Activated CD4-positive, alpha-beta T cell treated with anti-CD3 and anti-CD28 coated beads for 24 hours (primary cell): ENCODE results near the gene TC2N.
"Not testable (repeated sequence)": the region's sequence is repeated elsewhere in the genome, so short reads cannot be mapped to it uniquely, and the experiment has no call there.

Source experiments
- DNase-seq, 2 donors: peaks; one replicate each; pipeline ENCODE4 v3.0.0-alpha.2; 2020; ENCODE audit warnings: low read depth in 2 of 2

Gene TC2N

DNA sequence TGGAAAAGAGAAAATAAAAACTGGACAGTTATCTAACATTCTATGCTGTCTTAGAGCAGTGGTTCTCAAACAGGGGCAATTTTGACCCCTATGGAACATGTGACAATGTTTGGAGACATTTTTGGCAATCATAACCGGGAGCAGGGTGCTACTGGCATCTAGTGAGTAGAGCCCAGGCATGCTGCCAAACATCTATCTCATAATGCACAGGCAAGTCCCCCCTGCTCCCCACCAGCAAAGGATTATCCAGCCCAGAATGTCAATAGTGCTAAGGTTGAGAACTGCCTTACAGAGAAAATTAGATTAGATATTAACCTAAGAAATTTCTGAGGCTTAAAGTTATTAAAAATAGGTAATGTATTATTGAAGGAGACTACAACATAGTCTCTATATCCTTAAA lies 112.5 kb downstream of the TC2N start:
- no peak for DNase-seq

DNA sequence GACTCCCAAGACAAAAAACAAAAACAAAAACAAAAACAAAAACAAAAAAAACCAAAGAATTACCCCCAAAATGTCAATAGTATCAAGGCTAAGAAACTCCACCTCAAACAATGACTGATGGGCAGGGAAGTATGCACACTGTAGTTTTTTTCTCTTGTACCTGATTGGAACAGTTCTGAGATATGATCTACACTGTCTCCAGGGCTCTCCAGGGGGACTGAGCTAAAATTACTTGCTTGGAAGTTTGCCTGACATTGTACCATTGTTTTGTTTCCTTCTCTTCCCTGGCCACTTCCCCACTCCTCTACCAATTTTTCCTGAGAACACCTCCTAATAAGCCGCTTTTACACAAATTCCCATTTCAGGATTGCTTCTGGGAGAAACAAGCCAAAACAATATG lies 113.2 kb downstream of the TC2N start:
- no peak for DNase-seq

DNA sequence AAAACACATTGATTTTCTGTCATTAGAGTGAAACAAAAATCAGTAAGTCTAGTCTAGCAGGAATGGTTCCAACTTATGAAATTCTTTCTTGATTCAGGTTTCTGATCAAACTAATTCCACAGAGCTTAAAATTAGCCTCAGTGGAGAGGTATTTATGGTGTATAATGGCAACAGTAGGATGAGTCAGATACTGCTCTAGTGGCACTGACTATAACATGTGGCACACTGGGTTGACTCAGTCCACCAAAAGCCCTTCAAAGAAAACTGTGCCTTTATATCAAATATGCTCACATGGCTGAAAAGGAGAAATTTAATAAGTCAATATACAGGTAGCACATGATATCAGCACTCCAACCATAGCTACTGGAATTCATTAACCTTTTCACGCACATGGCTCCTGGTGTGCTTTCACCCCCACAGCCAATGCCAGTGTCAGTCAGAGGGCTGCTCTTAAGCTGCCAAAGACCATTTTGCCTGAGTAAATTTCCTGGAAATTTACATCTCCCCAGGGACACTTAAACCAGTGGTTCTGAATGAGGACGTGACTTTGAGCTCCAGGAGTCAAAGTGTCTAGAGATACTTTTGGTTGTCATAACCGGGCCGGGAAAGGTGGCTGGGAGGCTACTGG lies 113.7 kb downstream of the TC2N start:
- no peak for DNase-seq

DNA sequence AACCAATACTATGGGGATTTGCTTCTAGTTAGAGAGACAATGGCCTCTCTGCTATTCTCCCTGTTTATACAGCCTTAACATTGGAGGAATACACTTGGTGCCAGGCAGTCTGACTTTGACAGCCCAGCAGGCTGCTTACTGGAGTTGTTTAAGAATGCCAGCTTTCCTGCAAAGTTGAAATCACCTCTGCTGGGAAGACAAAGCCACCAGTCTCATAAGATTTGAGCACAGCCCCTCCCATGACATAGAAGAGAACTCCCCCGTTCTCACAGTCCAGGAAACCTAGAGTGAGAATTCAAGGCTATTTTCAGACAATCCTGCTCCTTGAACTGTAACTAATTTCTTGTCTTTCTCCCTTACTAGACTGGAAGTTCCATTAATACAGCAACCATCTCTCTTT lies 114.4 kb downstream of the TC2N start:
- no peak for DNase-seq

GRCh38 chr14:91751719-91752118 lies 115.6 kb downstream of the TC2N start:
- DNase-seq = no peak

DNA sequence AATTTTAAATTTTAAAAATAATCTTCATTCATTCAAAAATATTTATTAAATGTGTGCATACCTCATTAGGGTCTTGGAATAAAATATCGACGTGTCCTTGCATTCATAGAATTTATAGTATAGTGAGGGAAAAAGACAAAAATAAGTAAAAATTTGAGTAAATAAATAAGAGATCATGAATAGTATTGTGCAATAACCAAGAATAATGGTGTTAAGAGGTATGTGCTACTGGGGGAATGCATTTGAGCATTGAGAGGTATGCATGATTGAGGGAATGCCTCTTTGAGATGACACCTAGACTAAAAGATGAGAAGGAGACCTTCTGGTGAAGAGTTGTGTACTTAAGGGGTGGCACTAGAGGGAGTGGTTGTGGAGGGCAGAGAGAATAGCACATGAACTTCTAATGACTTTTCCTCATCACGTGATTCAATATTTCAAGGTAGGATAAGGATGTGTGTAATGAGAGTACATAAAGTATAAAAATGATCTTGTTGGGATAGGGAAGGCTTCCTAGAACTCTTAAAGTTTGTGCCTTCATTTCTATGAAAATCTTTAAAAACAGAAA lies 116.6 kb downstream of the TC2N start:
- no peak for DNase-seq

GRCh38 chr14:91749868-91750267 lies 117.5 kb downstream of the TC2N start:
- DNase-seq = no peak

GRCh38 chr14:91748049-91748448 lies 119.3 kb downstream of the TC2N start:
- DNase-seq = no peak

DNA sequence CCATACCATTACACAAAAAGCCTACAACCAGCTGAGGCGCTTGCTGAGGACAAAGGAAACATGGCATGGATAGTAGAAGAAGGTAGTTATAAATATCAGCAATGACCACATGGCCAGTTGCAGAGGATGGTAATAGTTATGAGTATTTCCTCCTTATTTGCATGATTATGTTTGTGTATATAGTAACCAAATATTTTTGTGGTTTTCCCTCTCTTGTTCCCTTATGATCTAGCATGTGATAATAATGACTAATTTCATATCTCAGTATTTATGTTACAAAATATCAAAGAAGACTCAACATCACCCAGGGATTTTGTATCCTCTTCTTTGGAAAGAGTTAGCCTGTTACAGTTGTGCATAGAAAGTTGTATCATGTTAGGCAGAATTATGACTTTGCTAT lies 122.0 kb downstream of the TC2N start:
- no peak for DNase-seq

DNA sequence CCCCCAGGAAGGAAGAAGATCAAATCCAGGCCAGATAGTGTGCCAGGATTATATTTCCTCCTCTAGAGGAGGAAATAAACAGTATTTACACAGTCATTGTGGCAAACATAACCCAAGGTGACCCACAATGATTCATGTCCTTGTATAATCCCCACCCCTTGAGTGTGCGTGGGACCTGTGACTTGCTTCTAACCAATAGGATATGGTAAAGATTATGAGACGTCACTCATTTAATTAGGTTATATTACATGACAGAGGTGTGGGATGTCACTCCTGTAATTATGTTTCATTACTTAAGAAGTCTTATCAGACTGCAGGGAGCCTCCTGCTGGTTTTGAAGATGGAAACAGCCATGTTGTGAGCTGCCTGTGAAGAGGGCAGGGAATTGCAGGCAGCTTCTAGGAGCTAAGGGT lies 123.3 kb downstream of the TC2N start:
- DNase-seq = no peak

- no peak for DNase-seq
Measured at GRCh38 chr14:91743305-91743653, 124.1 kb downstream of the TC2N start.

DNA sequence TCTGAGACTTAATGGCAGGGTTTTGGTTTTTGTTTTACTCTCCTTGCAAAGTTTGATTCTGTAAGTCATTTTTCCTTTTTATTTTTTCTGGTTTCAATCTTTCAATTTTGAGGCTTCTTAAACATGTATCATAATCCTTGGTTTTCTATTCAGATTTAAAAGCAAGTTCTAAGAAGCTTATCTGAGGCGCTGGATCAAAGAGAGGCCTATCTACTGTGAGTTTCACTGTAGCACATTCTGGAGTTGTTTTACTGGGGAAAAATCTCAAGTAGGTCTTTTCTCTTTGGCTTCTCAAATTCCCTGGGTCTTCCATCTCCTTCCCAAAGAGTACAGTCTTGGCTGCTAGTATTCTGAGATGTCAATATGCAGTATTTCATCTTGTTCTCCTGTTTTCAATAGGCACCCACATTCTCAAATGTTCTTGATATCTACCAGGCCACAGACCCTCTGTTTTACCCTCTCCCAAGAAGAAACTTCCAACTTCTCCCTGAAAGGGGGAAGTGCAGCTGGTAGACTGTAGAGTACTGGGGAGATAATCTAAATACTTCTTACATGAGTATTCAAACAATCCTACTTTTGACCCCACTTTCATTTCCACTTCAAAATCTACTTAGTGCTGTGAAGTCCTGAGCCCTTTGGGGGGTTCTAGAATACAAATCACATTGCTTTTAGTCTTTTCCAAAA lies 124.6 kb downstream of the TC2N start:
- DNase-seq = no peak

- DNase-seq = not testable (repeated sequence)
Measured at GRCh38 chr14:91739867-91740266, 127.5 kb downstream of the TC2N start.

DNA sequence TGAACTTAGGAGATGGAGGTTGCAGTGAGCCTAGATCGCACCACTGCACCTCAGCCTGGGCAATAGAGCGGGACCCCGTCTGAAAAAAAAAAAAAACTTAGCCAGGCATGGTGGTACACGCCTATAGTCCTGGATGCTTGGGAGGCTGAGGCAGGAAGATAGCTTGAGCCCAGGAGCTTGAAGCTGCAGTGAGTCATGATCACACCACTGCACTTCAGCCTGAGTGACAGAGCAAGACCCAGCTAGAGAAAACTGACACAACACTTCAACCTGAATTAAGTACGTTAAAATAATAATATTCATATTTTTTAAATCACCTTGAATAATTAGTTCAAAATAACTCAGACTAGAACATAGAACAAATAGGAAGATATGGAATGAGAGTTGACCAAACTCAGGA lies 129.7 kb downstream of the TC2N start:
- no peak for DNase-seq

DNA sequence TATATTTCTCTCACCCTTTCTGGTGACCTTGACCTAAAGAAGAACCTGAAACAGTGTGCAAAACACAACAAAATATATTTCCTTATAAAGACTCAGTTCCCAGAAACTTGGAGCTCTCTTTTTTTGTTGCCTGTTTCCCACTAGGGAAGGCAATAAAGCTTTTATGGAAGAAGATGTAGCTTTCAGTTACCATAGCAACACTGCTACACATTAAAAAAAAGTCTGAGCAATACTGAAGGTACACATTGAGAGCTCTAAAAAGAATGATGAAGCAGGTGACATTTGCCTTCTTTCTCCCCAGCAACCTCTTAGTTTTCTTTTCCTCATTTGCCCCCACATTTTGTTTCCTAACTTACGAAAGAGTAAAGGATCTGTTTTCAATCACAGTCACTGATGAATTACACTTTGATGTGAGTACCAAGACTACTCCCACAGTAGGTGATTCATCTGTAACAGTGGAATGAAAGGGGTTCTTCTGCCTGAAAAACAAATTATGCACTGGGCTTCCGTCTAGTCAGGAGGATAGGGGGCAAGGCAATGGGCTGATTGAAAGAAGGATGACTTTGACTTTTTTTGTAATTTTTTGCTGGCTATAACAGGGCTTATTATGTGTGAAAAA lies 134.4 kb downstream of the TC2N start:
- DNase-seq = no peak

DNA sequence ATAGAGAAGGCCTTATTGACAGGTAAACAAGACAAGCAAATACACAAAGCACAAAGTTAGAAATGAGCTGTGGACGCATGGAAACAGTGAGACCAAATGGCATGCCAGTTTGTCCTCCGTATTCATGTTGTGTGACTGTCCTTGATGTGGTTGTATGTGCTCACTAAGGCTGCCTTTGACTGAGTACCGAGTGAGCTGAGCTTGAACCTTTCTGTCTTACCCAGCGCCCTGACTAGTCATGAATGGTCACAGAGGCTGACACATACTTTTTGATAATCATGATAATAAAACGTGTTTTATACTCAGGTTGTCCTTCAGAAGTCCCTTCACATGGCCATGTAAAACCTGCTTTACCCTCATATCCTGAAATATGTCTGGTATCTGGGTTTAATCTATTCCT lies 134.9 kb downstream of the TC2N start:
- DNase-seq = no peak

DNA sequence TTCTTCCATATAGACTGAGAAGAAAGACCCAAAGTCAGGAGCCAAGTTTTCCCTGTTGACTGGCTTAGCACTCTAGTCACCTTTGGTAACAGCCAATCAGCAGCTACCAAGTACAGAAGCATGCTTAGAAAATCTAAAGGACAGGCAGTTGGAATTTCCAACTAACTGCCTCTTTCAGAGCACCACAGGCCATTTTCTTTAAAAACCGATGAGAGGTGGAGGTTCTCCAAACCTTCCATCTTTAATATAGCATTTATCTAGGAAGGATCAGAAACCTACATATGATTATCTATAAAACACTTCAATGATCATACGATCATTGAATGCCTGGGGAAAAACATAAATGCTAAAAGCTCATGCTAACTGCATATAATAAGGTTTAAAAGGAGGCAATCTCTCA lies 135.3 kb downstream of the TC2N start, which contains the start of gene CATSPERB:
Gene CATSPERB, minus strand, starts transcription at position 101 of the 400 bp plus-strand sequence. CDS start 2,607 bp downstream, outside the sequence.
- no peak for DNase-seq

DNA sequence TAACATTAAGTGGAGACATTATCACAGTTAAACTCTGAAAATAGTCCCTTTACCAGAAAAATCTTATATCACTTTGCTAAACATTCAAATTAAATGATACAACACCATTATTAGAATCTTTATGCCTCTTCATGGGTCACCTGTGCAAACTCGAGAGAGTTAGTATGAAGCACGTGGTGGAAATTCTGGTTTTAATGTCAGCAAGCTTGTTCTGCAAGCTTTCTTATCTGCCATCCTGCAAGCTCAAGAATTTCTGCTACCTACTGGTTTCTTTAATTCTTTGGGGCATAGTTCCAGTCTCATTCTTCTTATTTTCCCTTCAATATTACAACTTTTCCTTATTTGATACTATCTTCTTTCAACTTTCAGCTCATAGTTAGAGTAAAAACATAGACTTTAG lies 136.3 kb downstream of the TC2N start:
- no peak for DNase-seq

- no peak for DNase-seq
Measured at GRCh38 chr14:91729756-91730155, 137.6 kb downstream of the TC2N start.
